NT2/D1 (cell line): ENCODE results near the gene GLB1L.

Source experiments
- SUZ12 ChIP-seq: IDR thresholded peaks from 2 replicates; pipeline ENCODE4 v1.6.1; 2011; ENCODE audit not compliant: insufficient read length, insufficient read depth; ENCODE audit errors: extremely low read depth
- YY1 ChIP-seq: IDR thresholded peaks from 2 replicates; pipeline ENCODE4 v1.6.1; 2011; ENCODE audit not compliant: insufficient read length, insufficient read depth
- ZNF274 ChIP-seq: IDR thresholded peaks from 2 replicates; pipeline ENCODE4 v1.6.1; 2011; ENCODE audit warnings: mild to moderate bottlenecking, low read depth, low read length

- TF ChIP-seq YY1 (no peak), ZNF274 (no peak), SUZ12 (no peak)
Measured at GRCh38 chr2:219214141-219214540, 31.1 kb downstream of the GLB1L start.
